ENCODE data around the gene ELFN2. TPM values are rescaled to one million over a fixed set of nuclear protein-coding genes. Genes with fewer than 3 reads are reported as not detected.

The ELFN2 gene
- total and polyA plus RNA-seq, 2 experiments from 2014 or later, result 0.40 to 0.53 TPM

DNA sequence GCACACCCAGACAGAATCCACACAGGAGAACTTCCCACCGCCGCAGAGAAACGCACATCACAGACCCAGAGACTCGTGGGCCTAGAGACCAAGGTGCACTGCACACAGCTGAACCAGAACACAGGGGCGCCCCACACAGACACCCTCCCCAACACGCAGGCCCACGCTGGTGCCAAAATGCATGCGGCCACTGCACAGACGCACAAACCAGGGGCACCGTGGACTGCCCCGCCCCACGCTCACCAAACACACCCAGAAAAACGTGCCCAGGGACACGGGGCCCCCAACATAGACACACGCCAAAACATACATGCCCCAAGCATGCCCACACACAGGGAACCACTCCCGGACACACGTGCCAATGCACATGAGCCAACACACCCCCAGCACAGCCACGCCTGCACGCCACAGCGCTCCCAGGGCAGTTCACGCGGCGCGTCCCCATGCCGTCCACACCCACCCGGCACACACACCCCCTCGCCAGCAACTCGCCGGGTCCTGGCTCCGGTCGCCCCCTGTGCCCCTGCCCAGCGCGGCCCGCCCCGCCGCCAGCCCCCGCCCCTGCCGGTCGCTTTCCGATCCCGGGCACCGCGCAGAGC, 7.8 kb downstream of the ELFN2 start:
- Histone ChIP-seq H2AFZ (no peak overlapping the region), H3K27me3 (peaks cover 50% of the 10 kb centered on the region), H3K9me3 (ENCODE audit: low read depth) (no peaks in the 10 kb centered on the region), H3K36me3 (replicated peaks; ENCODE audit: insufficient read depth, low read depth) (no peaks in the 10 kb centered on the region), H4K20me1 (ENCODE audit: insufficient read depth, poor library complexity, severe bottlenecking) (no peaks in the 10 kb centered on the region), H3K27ac (no peak overlapping the region), H3K4me3 (peak overlapping the region; percentile 26), H3K9me2 (replicated peaks; ENCODE audit: insufficient read depth) (no peaks in the 10 kb centered on the region), H3K4me1 (ENCODE audit: insufficient read depth) (peaks cover 9% of the 10 kb centered on the region), H3K4me2 (peak overlapping the region; percentile 90), H3K79me2 (no peaks in the 10 kb centered on the region)
- WGBS (ENCODE audit: low lambda C conversion rate, missing lambda C conversion rate), result 57% methylated on average over 24 of the region's 43 CpGs
- no peak for TF ChIP-seq EZH2 (IDR thresholded peaks at IDR 0.05; ENCODE audit: borderline replicate concordance)
- no peak for TF ChIP-seq EZH2phosphoT487 (IDR thresholded peaks at IDR 0.05; ENCODE audit: low read depth, severe bottlenecking, unreplicated experiment)
- TF ChIP-seq, protein P1, sequence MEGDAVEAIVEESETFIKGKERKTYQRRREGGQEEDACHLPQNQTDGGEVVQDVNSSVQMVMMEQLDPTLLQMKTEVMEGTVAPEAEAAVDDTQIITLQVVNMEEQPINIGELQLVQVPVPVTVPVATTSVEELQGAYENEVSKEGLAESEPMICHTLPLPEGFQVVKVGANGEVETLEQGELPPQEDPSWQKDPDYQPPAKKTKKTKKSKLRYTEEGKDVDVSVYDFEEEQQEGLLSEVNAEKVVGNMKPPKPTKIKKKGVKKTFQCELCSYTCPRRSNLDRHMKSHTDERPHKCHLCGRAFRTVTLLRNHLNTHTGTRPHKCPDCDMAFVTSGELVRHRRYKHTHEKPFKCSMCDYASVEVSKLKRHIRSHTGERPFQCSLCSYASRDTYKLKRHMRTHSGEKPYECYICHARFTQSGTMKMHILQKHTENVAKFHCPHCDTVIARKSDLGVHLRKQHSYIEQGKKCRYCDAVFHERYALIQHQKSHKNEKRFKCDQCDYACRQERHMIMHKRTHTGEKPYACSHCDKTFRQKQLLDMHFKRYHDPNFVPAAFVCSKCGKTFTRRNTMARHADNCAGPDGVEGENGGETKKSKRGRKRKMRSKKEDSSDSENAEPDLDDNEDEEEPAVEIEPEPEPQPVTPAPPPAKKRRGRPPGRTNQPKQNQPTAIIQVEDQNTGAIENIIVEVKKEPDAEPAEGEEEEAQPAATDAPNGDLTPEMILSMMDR (IDR thresholded peaks at IDR 0.05; ENCODE audit: poor library complexity), result no peak
- no peak for DNase-seq (ENCODE audit: low spot score)

DNA sequence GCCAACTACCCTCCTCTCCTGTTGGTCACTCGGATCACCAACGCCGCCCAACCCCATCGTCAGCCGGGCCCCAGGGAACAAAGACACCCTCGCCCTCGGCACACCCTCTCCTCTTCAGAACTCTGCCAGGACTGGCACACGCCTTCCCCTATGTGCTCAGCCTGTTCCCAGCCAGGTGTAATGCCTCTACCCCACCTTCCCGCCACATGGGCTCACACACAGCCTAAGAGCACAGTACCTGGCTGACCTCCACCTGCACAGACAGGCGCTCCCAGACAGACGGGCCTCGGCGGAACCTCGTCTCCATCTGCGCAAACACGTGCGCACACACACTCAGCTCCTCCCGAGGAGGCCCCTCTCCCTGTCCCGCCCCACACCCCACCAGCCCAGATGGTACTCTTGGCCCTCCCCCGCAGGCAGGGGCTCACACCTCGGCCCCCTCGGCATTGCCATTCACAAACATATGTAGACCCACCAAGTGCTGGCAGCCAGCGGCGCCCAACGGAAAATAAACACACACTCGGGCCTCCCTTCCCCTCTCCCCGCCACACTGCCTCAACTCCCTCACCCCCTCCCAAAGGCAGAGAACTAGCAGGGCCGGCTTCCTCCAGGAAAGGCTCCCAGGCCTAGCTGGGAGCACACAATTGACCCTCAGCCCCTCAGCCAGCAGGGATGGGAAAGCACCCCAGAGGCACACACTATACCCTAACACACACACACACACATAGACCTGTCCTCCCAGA, 8.5 kb downstream of the ELFN2 start:
- Histone ChIP-seq H2AFZ (no peak overlapping the region), H3K4me1 (ENCODE audit: insufficient read depth) (peaks cover 9% of the 10 kb centered on the region), H4K20me1 (ENCODE audit: insufficient read depth, poor library complexity, severe bottlenecking) (no peaks in the 10 kb centered on the region), H3K4me3 (no peak overlapping the region), H3K27me3 (peaks cover 44% of the 10 kb centered on the region), H3K4me2 (peak overlapping the region; percentile 90), H3K27ac (no peak overlapping the region), H3K9me3 (ENCODE audit: low read depth) (no peaks in the 10 kb centered on the region), H3K79me2 (no peaks in the 10 kb centered on the region), H3K36me3 (replicated peaks; ENCODE audit: insufficient read depth, low read depth) (no peaks in the 10 kb centered on the region), H3K9me2 (replicated peaks; ENCODE audit: insufficient read depth) (no peaks in the 10 kb centered on the region)
- TF ChIP-seq, protein P1 (IDR thresholded peaks at IDR 0.05; ENCODE audit: poor library complexity), result no peak
- no peak for TF ChIP-seq EZH2 (IDR thresholded peaks at IDR 0.05; ENCODE audit: borderline replicate concordance)
- no peak for TF ChIP-seq EZH2phosphoT487 (IDR thresholded peaks at IDR 0.05; ENCODE audit: low read depth, severe bottlenecking, unreplicated experiment)
- 76% methylated on average over 22 of the region's 28 CpGs for WGBS (ENCODE audit: low lambda C conversion rate, missing lambda C conversion rate)
- DNase-seq (ENCODE audit: low spot score), result no peak

DNA sequence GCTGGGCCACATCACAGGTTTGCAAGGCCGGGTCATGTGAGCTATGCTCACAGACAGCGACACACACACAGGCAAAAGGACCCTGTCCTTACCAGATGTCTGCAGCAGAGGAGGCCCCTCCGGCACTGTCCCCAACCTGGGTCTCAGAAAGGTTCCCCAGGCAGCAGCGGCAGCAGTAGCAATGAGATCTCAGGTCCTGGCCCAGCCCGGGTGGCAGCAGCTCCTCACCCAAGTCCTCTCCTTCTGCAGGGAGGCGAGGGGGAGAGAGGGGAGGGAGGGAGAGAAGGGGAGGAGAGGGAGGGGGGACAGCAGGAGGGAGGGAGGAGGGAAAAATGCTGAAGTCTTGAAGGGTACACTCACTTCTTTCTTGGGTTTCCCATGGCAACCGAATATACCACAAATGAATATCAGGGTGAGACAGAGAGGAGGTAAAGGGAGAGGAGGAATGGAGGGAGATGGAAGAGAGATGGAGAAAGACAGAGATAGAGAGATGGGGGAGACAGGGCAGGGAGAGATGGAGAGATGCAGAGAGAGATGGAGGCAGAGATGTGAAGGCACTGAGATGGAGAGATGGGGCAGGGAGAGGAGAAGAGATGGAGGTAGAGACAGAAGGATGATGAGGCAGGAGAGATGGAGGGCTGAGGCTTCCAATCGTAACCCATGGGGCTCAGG, 9.5 kb downstream of the ELFN2 start:
- Histone ChIP-seq H3K4me3 (no peak overlapping the region), H3K79me2 (no peaks in the 10 kb centered on the region), H3K36me3 (replicated peaks; ENCODE audit: insufficient read depth, low read depth) (no peaks in the 10 kb centered on the region), H3K27ac (no peak overlapping the region), H3K27me3 (peaks cover 42% of the 10 kb centered on the region), H3K4me2 (no peak overlapping the region), H4K20me1 (ENCODE audit: insufficient read depth, poor library complexity, severe bottlenecking) (no peaks in the 10 kb centered on the region), H3K9me3 (ENCODE audit: low read depth) (no peaks in the 10 kb centered on the region), H3K4me1 (ENCODE audit: insufficient read depth) (peaks cover 9% of the 10 kb centered on the region), H2AFZ (no peak overlapping the region), H3K9me2 (replicated peaks; ENCODE audit: insufficient read depth) (no peaks in the 10 kb centered on the region)
- TF ChIP-seq EZH2 (IDR thresholded peaks at IDR 0.05; ENCODE audit: borderline replicate concordance) (no peak), EZH2phosphoT487 (IDR thresholded peaks at IDR 0.05; ENCODE audit: low read depth, severe bottlenecking, unreplicated experiment) (no peak)
- TF ChIP-seq, protein P1 (IDR thresholded peaks at IDR 0.05; ENCODE audit: poor library complexity), result no peak
- WGBS (ENCODE audit: low lambda C conversion rate, missing lambda C conversion rate), result 74% methylated on average over 8 of the region's 8 CpGs
- no peak for DNase-seq (ENCODE audit: low spot score)
